B cell (primary cell): ENCODE measurements around the gene ASMTL.

ENCODE experiments used
- CTCF ChIP-seq: fragments of 200-600 bp; IDR thresholded peaks from one replicate; pipeline ENCODE4 v1.8.0; 2022; ENCODE audit warnings: antibody characterized with exemption, mild to moderate bottlenecking
- EZH2 ChIP-seq: IDR thresholded peaks from 2 replicates; pipeline ENCODE4 v1.6.1; 2012; ENCODE audit warnings: borderline replicate concordance, low read depth, mild to moderate bottlenecking, moderate library complexity, low read length; ENCODE audit not compliant: insufficient read depth, poor library complexity, severe bottlenecking

GRCh38 chrX:1476682-1477081 lies 24.0 kb upstream of the ASMTL start:
- TF ChIP-seq CTCF (no peak), EZH2 (no peak)
